Erythroblast (primary cell): Measurements from ENCODE around the gene PRPF6.

Experiments used
- GATA1 ChIP-seq: IDR thresholded peaks from 2 replicates; pipeline ENCODE4 v1.6.1; 2011; ENCODE audit warnings: low read depth, mild to moderate bottlenecking, control low read depth, low read length, moderate library complexity
- POLR2A ChIP-seq: IDR thresholded peaks from 2 replicates; pipeline ENCODE4 v1.6.1; 2011; ENCODE audit warnings: mild to moderate bottlenecking, low read length

GRCh38 chr20:63937596-63937995 lies 43.3 kb upstream of the PRPF6 start:
- no peak for TF ChIP-seq POLR2A
- no peak for TF ChIP-seq GATA1
